A673 (cell line): ENCODE measurements around the gene GMDS. TPM values are rescaled to one million over a fixed set of nuclear protein-coding genes. Genes with fewer than 3 reads are reported as not detected.

ENCODE experiments used
- BruUV-seq: library from RNA; stranded (reverse); fragments of 400-500 nt; replicated peaks from 2 replicates; lab custom pipeline; 2021; lab: Mats Ljungman, UMichigan
- CTCF ChIA-PET: fragments of 300-600 bp; sonication (Branson Sonifier 250); formaldehyde crosslinking; loops from one replicate; lab custom pipeline; 2022; ENCODE audit warnings: antibody characterized with exemption; lab: Charles Lee
- POLR2A ChIA-PET: fragments of 300-600 bp; sonication (Branson Sonifier 250); formaldehyde crosslinking; loops from one replicate; lab custom pipeline; 2022; ENCODE audit warnings: antibody characterized with exemption; ENCODE audit not compliant: low non-redundant PET; lab: Charles Lee
- DNase-seq: peaks from one replicate; pipeline ENCODE4 v3.0.0-alpha.2; 2015; ENCODE audit warnings: low spot score
- H3K27ac ChIP-seq: fragments of 200-600 bp; sonication (generic); 2 replicates; pipeline ENCODE4 v1.5.1; 2016; ENCODE audit warnings: mixed run types, low read depth, mild to moderate bottlenecking, mixed read lengths, antibody characterized with exemption, low read length; ENCODE audit not compliant: poor library complexity, severe bottlenecking
- H3K27me3 ChIP-seq: fragments of 200-600 bp; sonication (generic); replicated peaks from 2 replicates; pipeline ENCODE4 v1.6.1; 2017; ENCODE audit warnings: mixed run types, low read depth, mild to moderate bottlenecking, mixed read lengths, antibody characterized with exemption, low read length; ENCODE audit not compliant: insufficient read depth, poor library complexity
- H3K36me3 ChIP-seq: fragments of 200-600 bp; sonication (generic); 2 replicates; pipeline ENCODE4 v1.6.1; 2016; ENCODE audit warnings: mixed run types, mild to moderate bottlenecking, mixed read lengths, antibody characterized with exemption, low read length; ENCODE audit not compliant: insufficient read depth, poor library complexity, severe bottlenecking
- H3K4me1 ChIP-seq: fragments of 200-600 bp; sonication (generic); 2 replicates; pipeline ENCODE4 v1.6.1; 2017; ENCODE audit warnings: mixed run types, mild to moderate bottlenecking, mixed read lengths, antibody characterized with exemption, low read length; ENCODE audit not compliant: insufficient read depth, poor library complexity, severe bottlenecking
- H3K4me3 ChIP-seq: fragments of 200-600 bp; sonication (generic); 2 replicates; pipeline ENCODE4 v1.5.1; 2016; ENCODE audit warnings: low read depth, mixed run types, mild to moderate bottlenecking, mixed read lengths, low read length; ENCODE audit not compliant: poor library complexity, severe bottlenecking
- H3K9me3 ChIP-seq: fragments of 200-600 bp; sonication (generic); 2 replicates; pipeline ENCODE4 v1.6.1; 2016; ENCODE audit warnings: mixed run types, low read depth, mild to moderate bottlenecking, mixed read lengths, antibody characterized with exemption, low read length; ENCODE audit not compliant: poor library complexity, severe bottlenecking
- EZH2 ChIP-seq: fragments of 200-600 bp; sonication (generic); IDR thresholded peaks from 2 replicates; pipeline ENCODE4 v1.6.1; 2017; ENCODE audit warnings: borderline replicate concordance, low read depth, mild to moderate bottlenecking, mixed read lengths, antibody characterized with exemption, low read length; ENCODE audit not compliant: poor library complexity, severe bottlenecking
- intact Hi-C: fragments of 100-400 bp; cut with micrococcal nuclease; formaldehyde crosslinking; loops from one replicate; pipeline ENCODE4 v1.10.0; 2022; ENCODE audit not compliant: unreplicated experiment
- total RNA-seq: library from RNA; stranded (reverse); gene quantifications from 2 replicates; pipeline ENCODE4 v1.2.3, GENCODE V29; 2021
- TF ChIP-seq, protein P1 (sequence below): fragments of 300-800, 200-600 bp; sonication (generic); conservative IDR thresholded peaks from 2 replicates; pipeline ENCODE4 v1.5.1; 2017; ENCODE audit warnings: low read depth, mild to moderate bottlenecking, antibody characterized with exemption, low read length, moderate library complexity, mixed read lengths

GMDS gene
- total RNA-seq, 1 experiment from 2014 or later, result 15.2 TPM

DNA sequence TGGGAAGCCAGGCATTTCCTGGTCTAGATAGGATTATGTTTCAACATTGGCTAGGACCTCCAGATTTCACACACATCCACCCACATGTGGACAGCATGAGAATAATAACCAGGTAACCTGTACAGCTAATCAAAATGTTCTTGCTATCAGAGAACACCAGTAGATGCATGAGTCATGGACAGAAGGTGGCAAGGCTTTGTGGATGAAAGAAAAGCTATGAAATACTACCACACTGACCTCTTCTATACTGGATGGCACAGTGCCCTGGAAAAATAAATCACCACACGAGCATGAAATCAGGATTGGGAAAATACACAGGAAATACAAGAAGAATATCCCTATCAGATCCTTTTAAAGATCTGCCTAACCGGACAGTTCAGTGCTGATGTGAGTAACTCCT lies 113.0 kb downstream of the GMDS start:
- Histone ChIP-seq H3K9me3 (no peaks in the 10 kb centered on the region), H3K4me1 (no peaks in the 10 kb centered on the region), H3K4me3 (no peak overlapping the region), H3K27me3 (no peaks in the 10 kb centered on the region), H3K36me3 (no peaks in the 10 kb centered on the region), H3K27ac (no peak overlapping the region)
- TF ChIP-seq, protein P1, sequence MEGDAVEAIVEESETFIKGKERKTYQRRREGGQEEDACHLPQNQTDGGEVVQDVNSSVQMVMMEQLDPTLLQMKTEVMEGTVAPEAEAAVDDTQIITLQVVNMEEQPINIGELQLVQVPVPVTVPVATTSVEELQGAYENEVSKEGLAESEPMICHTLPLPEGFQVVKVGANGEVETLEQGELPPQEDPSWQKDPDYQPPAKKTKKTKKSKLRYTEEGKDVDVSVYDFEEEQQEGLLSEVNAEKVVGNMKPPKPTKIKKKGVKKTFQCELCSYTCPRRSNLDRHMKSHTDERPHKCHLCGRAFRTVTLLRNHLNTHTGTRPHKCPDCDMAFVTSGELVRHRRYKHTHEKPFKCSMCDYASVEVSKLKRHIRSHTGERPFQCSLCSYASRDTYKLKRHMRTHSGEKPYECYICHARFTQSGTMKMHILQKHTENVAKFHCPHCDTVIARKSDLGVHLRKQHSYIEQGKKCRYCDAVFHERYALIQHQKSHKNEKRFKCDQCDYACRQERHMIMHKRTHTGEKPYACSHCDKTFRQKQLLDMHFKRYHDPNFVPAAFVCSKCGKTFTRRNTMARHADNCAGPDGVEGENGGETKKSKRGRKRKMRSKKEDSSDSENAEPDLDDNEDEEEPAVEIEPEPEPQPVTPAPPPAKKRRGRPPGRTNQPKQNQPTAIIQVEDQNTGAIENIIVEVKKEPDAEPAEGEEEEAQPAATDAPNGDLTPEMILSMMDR, result no peak
- TF ChIP-seq EZH2, result no peak
- DNase-seq, result no peak
- BruUV-seq, result no TSS peak
- POLR2A ChIA-PET, result no interaction called here
- intact Hi-C loops, result no loop called here
- CTCF ChIA-PET, result no interaction called here

DNA sequence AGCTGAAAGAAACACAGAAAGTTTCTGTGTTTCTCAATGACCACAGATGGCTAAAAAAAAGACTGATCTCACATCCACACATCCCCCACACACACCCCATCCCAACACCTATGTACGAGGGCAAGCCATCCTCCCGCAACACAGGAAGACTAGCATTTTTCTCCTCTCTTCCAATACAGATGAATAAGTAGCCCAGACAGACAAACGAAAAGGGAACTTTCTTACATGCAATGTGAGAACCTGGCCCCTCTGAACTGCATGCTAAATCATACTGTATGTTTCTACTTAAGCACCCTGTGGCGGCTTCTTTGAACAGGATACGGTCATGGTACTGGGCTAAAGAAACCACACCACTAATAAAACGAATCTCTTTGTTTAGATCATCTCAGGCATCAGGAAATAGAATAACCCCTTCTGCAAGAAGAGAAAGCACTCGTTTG lies 116.2 kb downstream of the GMDS start:
- no peaks in the 10 kb centered on the region for H3K36me3 ChIP-seq
- H3K4me1 ChIP-seq, result no peaks in the 10 kb centered on the region
- BruUV-seq, result no TSS peak
- DNase-seq, result no peak
- no peaks in the 10 kb centered on the region for H3K27me3 ChIP-seq
- H3K9me3 ChIP-seq, result no peaks in the 10 kb centered on the region
- no peak overlapping the region for H3K4me3 ChIP-seq
- no peak overlapping the region for H3K27ac ChIP-seq
- ChIA-PET CTCF (no interaction called here), POLR2A (no interaction called here)
- intact Hi-C loops, result no loop called here
- TF ChIP-seq, protein P1, result no peak
- no peak for TF ChIP-seq EZH2

DNA sequence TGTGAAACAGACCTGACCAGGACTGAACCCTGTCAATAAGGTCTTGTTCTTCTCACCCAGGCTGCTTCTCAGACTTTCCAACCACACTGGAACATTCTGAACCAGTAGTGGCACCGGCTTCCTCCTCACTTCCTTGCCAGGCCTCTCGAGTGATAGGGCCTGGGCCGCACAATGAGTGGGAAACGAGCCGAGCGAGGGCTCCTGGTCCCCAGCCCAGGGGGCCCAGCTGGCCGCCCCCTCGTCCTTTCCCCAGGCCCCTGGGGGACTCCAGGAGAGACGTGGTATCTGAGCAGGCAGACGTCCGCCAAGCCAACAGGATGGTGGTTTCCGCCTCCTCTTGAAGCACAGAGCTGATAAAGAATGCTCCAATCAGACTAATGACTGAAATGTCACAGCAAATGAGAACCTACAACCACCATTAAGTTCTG lies 117.9 kb downstream of the GMDS start:
- no peak overlapping the region for H3K4me3 ChIP-seq
- no peaks in the 10 kb centered on the region for H3K9me3 ChIP-seq
- no peaks in the 10 kb centered on the region for H3K36me3 ChIP-seq
- intact Hi-C loops, result no loop called here
- DNase-seq, result no peak
- no TSS peak for BruUV-seq
- no peaks in the 10 kb centered on the region for H3K4me1 ChIP-seq
- no peak overlapping the region for H3K27ac ChIP-seq
- ChIA-PET POLR2A (no interaction called here), CTCF (no interaction called here)
- H3K27me3 ChIP-seq, result no peaks in the 10 kb centered on the region
- no peak for TF ChIP-seq EZH2
- TF ChIP-seq, protein P1, result no peak
